GM19468 (cell line): Measurements from ENCODE around the gene PDE6H.

Source experiments
- ATAC-seq: cut with Tn5 transposase; IDR thresholded peaks from one replicate; pipeline ENCODE4 v1.9.1; 2021; ENCODE audit warnings: mild to moderate bottlenecking, moderate library complexity, moderate number of reproducible peaks; ENCODE audit not compliant: unreplicated experiment; ENCODE audit errors: extremely low read depth

Gene PDE6H

GRCh38 chr12:14972816-14973215, at the start of gene PDE6H:
PDE6H (plus strand) TSS chr12:14973042; CDS start chr12:14978013, 4,971 bp downstream.
- no peak for ATAC-seq

- ATAC-seq, result no peak
Observed at GRCh38 chr12:14923944-14924343, 48.9 kb upstream of the PDE6H start.

- ATAC-seq, result no peak
Observed at GRCh38 chr12:14924541-14924940, 48.3 kb upstream of the PDE6H start.

GRCh38 chr12:14927267-14927666, 45.6 kb upstream of the PDE6H start:
- ATAC-seq, result no peak

- ATAC-seq, result no peak
Observed at GRCh38 chr12:14928931-14929330, 43.9 kb upstream of the PDE6H start.

- no peak for ATAC-seq
Observed at GRCh38 chr12:14930299-14930698, 42.5 kb upstream of the PDE6H start.

- ATAC-seq, result no peak
Observed at GRCh38 chr12:14931359-14931758, 41.5 kb upstream of the PDE6H start.

- no peak for ATAC-seq
Observed at GRCh38 chr12:14931791-14932560, 40.9 kb upstream of the PDE6H start.

- no peak for ATAC-seq
Observed at GRCh38 chr12:14934511-14934910, 38.3 kb upstream of the PDE6H start.

- ATAC-seq, result no peak
Observed at GRCh38 chr12:14935031-14935430, 37.8 kb upstream of the PDE6H start.

GRCh38 chr12:14936224-14936861, 36.5 kb upstream of the PDE6H start:
- no peak for ATAC-seq

- ATAC-seq, result no peak
Observed at GRCh38 chr12:14937014-14937413, 35.8 kb upstream of the PDE6H start.

GRCh38 chr12:14937689-14938088, 35.2 kb upstream of the PDE6H start:
- no peak for ATAC-seq

GRCh38 chr12:14938301-14938700, 34.5 kb upstream of the PDE6H start, which contains the start of gene ERP27:
ERP27 (minus strand) TSS chr12:14938537; CDS start chr12:14938508, 29 bp downstream.
- no peak for ATAC-seq

GRCh38 chr12:14941369-14941768, 31.5 kb upstream of the PDE6H start:
- ATAC-seq, result no peak

GRCh38 chr12:14942196-14942931, 30.5 kb upstream of the PDE6H start:
- ATAC-seq, result no peak

GRCh38 chr12:14946162-14946561, 26.7 kb upstream of the PDE6H start:
- no peak for ATAC-seq

GRCh38 chr12:14946861-14947260, 26.0 kb upstream of the PDE6H start:
- no peak for ATAC-seq

- peak; percentile 91 for ATAC-seq
Observed at GRCh38 chr12:14948672-14949071, 24.2 kb upstream of the PDE6H start.

GRCh38 chr12:14949631-14950030, 23.2 kb upstream of the PDE6H start:
- ATAC-seq, result no peak

- no peak for ATAC-seq
Observed at GRCh38 chr12:14950421-14950820, 22.4 kb upstream of the PDE6H start.
